ENCODE results near the gene ABCB6.
A peak's percentile ranks its signal among the peaks of the same experiment; 100 is the strongest.
"Not testable (repeated sequence)": the region's sequence is repeated elsewhere in the genome, so short reads cannot be mapped to it uniquely, and the experiment has no call there.

ABCB6 gene

GRCh38 chr2:219218732-219219701 is at the start of gene ABCB6:
Gene ABCB6 (minus strand): TSS chr2:219218958. CDS start chr2:219218673, 285 bp downstream.
- DNase-seq = peak; percentile 91
- peak within 1 kb of the TSS; percentile 83 for H3K4me3 Mint-ChIP-seq
- H3K36me3 Mint-ChIP-seq (ENCODE audit: low read depth) = peaks cover 83% of the 10 kb centered on the region
- H3K27me3 Mint-ChIP-seq = no peaks in the 10 kb centered on the region
- H3K27ac Mint-ChIP-seq = peak within 1 kb of the TSS; percentile 91
- no peaks in the 10 kb centered on the region for H3K9me3 Mint-ChIP-seq
- peaks cover 31% of the 10 kb centered on the region for H3K4me1 Mint-ChIP-seq (ENCODE audit: low read depth)

- H3K4me1 Mint-ChIP-seq (ENCODE audit: low read depth) = no peaks in the 10 kb centered on the region
- no peaks in the 10 kb centered on the region for H3K9me3 Mint-ChIP-seq
- H3K27me3 Mint-ChIP-seq = no peaks in the 10 kb centered on the region
- no peak for DNase-seq
- H3K4me3 Mint-ChIP-seq = no peak overlapping the region
- no peak overlapping the region for H3K27ac Mint-ChIP-seq
- no peaks in the 10 kb centered on the region for H3K36me3 Mint-ChIP-seq (ENCODE audit: low read depth)
Observed at GRCh38 chr2:219268294-219268693, 49.5 kb upstream of the ABCB6 start.

DNA sequence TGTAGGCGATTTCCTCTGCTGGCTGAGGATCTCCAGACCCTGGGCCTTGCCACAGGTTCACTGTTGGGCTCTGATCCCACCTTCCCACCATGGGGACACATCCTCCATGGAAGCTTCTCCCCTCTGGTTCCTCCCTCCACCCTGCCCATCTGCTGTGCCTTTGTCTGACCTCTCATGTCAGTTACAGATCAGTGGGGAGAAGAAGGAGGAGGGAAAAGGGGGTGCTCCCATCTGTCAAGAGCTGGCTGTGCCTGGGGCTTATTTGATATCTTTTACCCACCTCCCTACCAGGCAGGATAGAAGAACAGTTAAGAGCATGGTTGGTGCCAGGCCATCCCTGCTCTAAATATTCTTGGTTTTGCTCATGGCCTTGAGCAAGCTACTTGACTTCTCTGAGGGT is 48.1 kb upstream of the ABCB6 start:
- Mint-ChIP-seq H3K27me3 (no peaks in the 10 kb centered on the region), H3K27ac (no peak overlapping the region), H3K4me1 (ENCODE audit: low read depth) (no peaks in the 10 kb centered on the region), H3K36me3 (ENCODE audit: low read depth) (no peaks in the 10 kb centered on the region), H3K4me3 (no peak overlapping the region), H3K9me3 (no peaks in the 10 kb centered on the region)
- no peak for DNase-seq

DNA sequence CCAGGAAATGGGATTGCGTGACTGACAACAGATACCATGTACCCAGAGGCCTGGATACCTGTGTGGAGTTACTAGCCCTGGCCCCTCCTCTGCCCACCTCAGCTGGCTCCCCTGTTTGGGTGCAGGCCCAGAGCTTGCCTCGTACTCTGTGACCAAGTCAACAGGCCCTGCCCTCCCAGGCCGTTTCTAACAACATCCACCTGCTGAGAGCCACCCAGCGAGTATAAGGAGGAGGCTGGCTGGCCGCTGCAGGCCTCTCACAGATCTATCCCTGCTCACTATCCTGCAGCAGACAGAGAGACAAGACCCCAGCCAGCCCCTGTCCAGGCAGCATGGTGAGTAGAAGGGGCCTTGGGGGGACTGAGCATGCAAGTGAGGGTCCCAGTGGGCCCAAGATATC is 47.5 kb upstream of the ABCB6 start:
- Mint-ChIP-seq H3K4me1 (ENCODE audit: low read depth) (no peaks in the 10 kb centered on the region), H3K27me3 (no peaks in the 10 kb centered on the region), H3K27ac (no peak overlapping the region), H3K4me3 (no peak overlapping the region), H3K9me3 (no peaks in the 10 kb centered on the region), H3K36me3 (ENCODE audit: low read depth) (no peaks in the 10 kb centered on the region)
- DNase-seq = no peak

GRCh38 chr2:219261024-219261855 is 42.5 kb upstream of the ABCB6 start:
- Mint-ChIP-seq H3K4me1 (ENCODE audit: low read depth) (peaks cover 2% of the 10 kb centered on the region), H3K36me3 (ENCODE audit: low read depth) (no peaks in the 10 kb centered on the region), H3K27me3 (no peaks in the 10 kb centered on the region), H3K9me3 (no peaks in the 10 kb centered on the region), H3K27ac (no peak overlapping the region), H3K4me3 (no peak overlapping the region)
- no peak for DNase-seq

- H3K27ac Mint-ChIP-seq; H3K36me3 Mint-ChIP-seq (ENCODE audit: low read depth); H3K4me3 Mint-ChIP-seq; DNase-seq; H3K9me3 Mint-ChIP-seq; H3K27me3 Mint-ChIP-seq: not testable (repeated sequence)
- H3K4me1 Mint-ChIP-seq (ENCODE audit: low read depth) = peaks cover 20% of the 10 kb centered on the region
Observed at GRCh38 chr2:219258942-219259341, 40.2 kb upstream of the ABCB6 start.

- H3K27ac Mint-ChIP-seq = peak overlapping the region; percentile 99
- H3K36me3 Mint-ChIP-seq (ENCODE audit: low read depth) = peaks cover 40% of the 10 kb centered on the region
- no peaks in the 10 kb centered on the region for H3K27me3 Mint-ChIP-seq
- DNase-seq = peak; percentile 78
- peaks cover 52% of the 10 kb centered on the region for H3K4me1 Mint-ChIP-seq (ENCODE audit: low read depth)
- H3K4me3 Mint-ChIP-seq = peak overlapping the region; percentile 95
- no peaks in the 10 kb centered on the region for H3K9me3 Mint-ChIP-seq
Observed at GRCh38 chr2:219254590-219255201, 35.9 kb upstream of the ABCB6 start.

GRCh38 chr2:219253753-219254589 is 35.2 kb upstream of the ABCB6 start, which contains the start of gene TUBA4A:
Gene TUBA4A (minus strand): TSS chr2:219253918. CDS start chr2:219253858, 60 bp downstream.
- peak; percentile 94 for DNase-seq
- Mint-ChIP-seq H3K4me3 (peak within 1 kb of the TSS; percentile 95), H3K36me3 (ENCODE audit: low read depth) (peaks cover 47% of the 10 kb centered on the region), H3K27me3 (no peaks in the 10 kb centered on the region), H3K9me3 (no peaks in the 10 kb centered on the region), H3K27ac (peak within 1 kb of the TSS; percentile 99), H3K4me1 (ENCODE audit: low read depth) (peaks cover 59% of the 10 kb centered on the region)

- H3K4me1 Mint-ChIP-seq (ENCODE audit: low read depth) = peaks cover 68% of the 10 kb centered on the region
- peak within 1 kb of the TSS; percentile 99 for H3K27ac Mint-ChIP-seq
- H3K9me3 Mint-ChIP-seq = no peaks in the 10 kb centered on the region
- peaks cover 55% of the 10 kb centered on the region for H3K36me3 Mint-ChIP-seq (ENCODE audit: low read depth)
- DNase-seq = peak; percentile 71
- H3K27me3 Mint-ChIP-seq = no peaks in the 10 kb centered on the region
- H3K4me3 Mint-ChIP-seq = peak within 1 kb of the TSS; percentile 95
Observed at GRCh38 chr2:219252900-219253752, 34.4 kb upstream of the ABCB6 start, which contains the start of gene TUBA4B. Gene TUBA4B (plus strand): TSS chr2:219253243. CDS start chr2:219253408, 165 bp downstream.

- Mint-ChIP-seq H3K9me3 (no peaks in the 10 kb centered on the region), H3K27me3 (no peaks in the 10 kb centered on the region), H3K36me3 (ENCODE audit: low read depth) (peaks cover 61% of the 10 kb centered on the region), H3K4me3 (peak overlapping the region; percentile 95), H3K4me1 (ENCODE audit: low read depth) (peaks cover 74% of the 10 kb centered on the region), H3K27ac (peak overlapping the region; percentile 97)
- no peak for DNase-seq
Observed at GRCh38 chr2:219252570-219252899, 33.8 kb upstream of the ABCB6 start.

- Mint-ChIP-seq H3K27me3 (no peaks in the 10 kb centered on the region), H3K4me1 (ENCODE audit: low read depth) (peaks cover 78% of the 10 kb centered on the region), H3K36me3 (ENCODE audit: low read depth) (peaks cover 66% of the 10 kb centered on the region), H3K4me3 (peak overlapping the region; percentile 95), H3K27ac (peak overlapping the region; percentile 97), H3K9me3 (no peaks in the 10 kb centered on the region)
- DNase-seq = peak; percentile 58
Observed at GRCh38 chr2:219252084-219252483, 33.3 kb upstream of the ABCB6 start.

DNA sequence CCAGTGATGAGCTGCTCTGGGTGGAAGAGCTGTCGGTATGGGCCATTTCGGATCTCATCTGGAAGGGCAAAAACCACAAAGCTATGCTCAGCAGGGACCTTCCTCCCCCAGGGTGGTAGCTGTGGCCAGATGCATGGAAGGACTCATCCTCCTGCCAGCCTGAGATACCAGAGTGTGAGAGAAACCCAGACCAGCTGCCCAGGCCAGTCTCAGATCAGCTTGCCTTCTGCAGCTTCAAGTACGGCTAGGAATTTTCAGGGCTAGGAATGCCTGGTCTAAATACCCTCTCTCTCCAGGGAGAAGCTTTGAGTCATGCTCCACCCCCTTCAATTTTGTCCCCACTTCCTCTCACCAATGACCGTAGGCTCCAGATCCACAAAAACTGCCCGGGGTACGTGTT is 32.9 kb upstream of the ABCB6 start:
- H3K4me3 Mint-ChIP-seq = peak overlapping the region; percentile 95
- no peak for DNase-seq
- peak overlapping the region; percentile 97 for H3K27ac Mint-ChIP-seq
- H3K9me3 Mint-ChIP-seq = no peaks in the 10 kb centered on the region
- peaks cover 70% of the 10 kb centered on the region for H3K36me3 Mint-ChIP-seq (ENCODE audit: low read depth)
- H3K4me1 Mint-ChIP-seq (ENCODE audit: low read depth) = peaks cover 82% of the 10 kb centered on the region
- H3K27me3 Mint-ChIP-seq = no peaks in the 10 kb centered on the region

Measured in activated T-cell treated with anti-CD3 and anti-CD28 coated beads, Interleukin-2, amount 50 U/mL, for 24 hours (primary cell).